Left renal pelvis (tissue), 4 donors: ENCODE measurements around the gene AKR1B15. TPM values are rescaled to one million over a fixed set of nuclear protein-coding genes. Genes with fewer than 3 reads are reported as not detected.
"Not testable (repeated sequence)": the region's sequence is repeated elsewhere in the genome, so short reads cannot be mapped to it uniquely, and the experiment has no call there.

Experiments
- DNase-seq, 4 donors: peaks; one replicate each; pipeline ENCODE4 v3.0.0-alpha.2; 2013; ENCODE audit warnings: low read depth in 4 of 4, low spot score in 3 of 4
- polyA plus RNA-seq, 4 donors: library from polyadenylated mRNA; unstranded; fragments of 120-200 nt; gene quantifications; one replicate each; pipeline ENCODE4 v1.2.1, GENCODE V29; 2013; ENCODE audit not compliant: insufficient read length in 4 of 4

Gene AKR1B15
- polyA plus RNA-seq = under 1 TPM in 1 of 4 donors, not detected in 3; 0.12 TPM

GRCh38 chr7:134548877-134549276 is at the start of gene AKR1B15:
TSS of gene AKR1B15 (plus strand) at chr7:134549110. CDS start at chr7:134564620, 15,510 bp downstream.
- DNase-seq = no peak

- no peak for DNase-seq
Observed at GRCh38 chr7:134500406-134500805, 48.5 kb upstream of the AKR1B15 start.

- no peak for DNase-seq
Observed at GRCh38 chr7:134500982-134501381, 47.9 kb upstream of the AKR1B15 start.

- no peak for DNase-seq
Observed at GRCh38 chr7:134502463-134503371, 46.2 kb upstream of the AKR1B15 start.

- no peak for DNase-seq
Observed at GRCh38 chr7:134504660-134505164, 44.2 kb upstream of the AKR1B15 start.

GRCh38 chr7:134505856-134506255 is 43.1 kb upstream of the AKR1B15 start:
- no peak for DNase-seq

GRCh38 chr7:134509010-134509409 is 39.9 kb upstream of the AKR1B15 start:
- DNase-seq = no peak

- DNase-seq = no peak
Observed at GRCh38 chr7:134510646-134511045, 38.3 kb upstream of the AKR1B15 start.

- no peak for DNase-seq
Observed at GRCh38 chr7:134512271-134512670, 36.6 kb upstream of the AKR1B15 start.

- peak in 2 of 4 donors; percentile 5 to 11 for DNase-seq
Observed at GRCh38 chr7:134513169-134513752, 35.6 kb upstream of the AKR1B15 start.

GRCh38 chr7:134514106-134514505 is 34.8 kb upstream of the AKR1B15 start:
- no peak for DNase-seq

- peak in 3 of 4 donors; percentile 24 to 57 (median 57) for DNase-seq
Observed at GRCh38 chr7:134514663-134515062, 34.2 kb upstream of the AKR1B15 start.

- DNase-seq = no peak
Observed at GRCh38 chr7:134515569-134516468, 33.1 kb upstream of the AKR1B15 start.

GRCh38 chr7:134520130-134520529 is 28.8 kb upstream of the AKR1B15 start:
- no peak for DNase-seq

GRCh38 chr7:134522601-134523000 is 26.3 kb upstream of the AKR1B15 start:
- DNase-seq = no peak

- DNase-seq = not testable (repeated sequence)
Observed at GRCh38 chr7:134525449-134525848, 23.5 kb upstream of the AKR1B15 start.

- not testable (repeated sequence) for DNase-seq
Observed at GRCh38 chr7:134526552-134527248, 22.2 kb upstream of the AKR1B15 start.

GRCh38 chr7:134527979-134528371 is 20.9 kb upstream of the AKR1B15 start:
- no peak for DNase-seq

GRCh38 chr7:134528749-134529148 is 20.2 kb upstream of the AKR1B15 start:
- no peak for DNase-seq

GRCh38 chr7:134530460-134530859 is 18.4 kb upstream of the AKR1B15 start:
- no peak for DNase-seq
